IPS DF 6.9 (cell line): Measurements from ENCODE around the gene ELAPOR1.

Experiments
- DNase-seq: peaks from one replicate; pipeline ENCODE4 v3.0.0-alpha.2; 2013; ENCODE audit warnings: low read depth, low spot score
- H3K27ac ChIP-seq: one replicate; pipeline ENCODE4 v1.5.1; 2013; ENCODE audit warnings: low read length, control low read depth
- H3K27me3 ChIP-seq: 2 replicates; pipeline ENCODE4 v1.6.1; 2013; ENCODE audit warnings: mild to moderate bottlenecking, low read length; ENCODE audit not compliant: control insufficient read depth, insufficient read depth
- H3K36me3 ChIP-seq: 2 replicates; pipeline ENCODE4 v1.6.1; 2013; ENCODE audit warnings: low read length; ENCODE audit not compliant: control insufficient read depth, insufficient read depth
- H3K4me1 ChIP-seq: 2 replicates; pipeline ENCODE4 v1.6.1; 2013; ENCODE audit warnings: low read length; ENCODE audit not compliant: control insufficient read depth, insufficient read depth
- H3K4me3 ChIP-seq: 2 replicates; pipeline ENCODE4 v1.5.1; 2013; ENCODE audit warnings: mild to moderate bottlenecking, low read length
- H3K9me3 ChIP-seq: 2 replicates; pipeline ENCODE4 v1.6.1; 2013; ENCODE audit warnings: low read length, inconsistent platforms; ENCODE audit not compliant: control insufficient read depth, insufficient read depth
- WGBS: extraction: QIAGEN DNeasy Blood & Tissue Kit; methylation state at CpG from one replicate; pipeline ENCODE4 v1.1.7; 2013; ENCODE audit warnings: mixed read lengths, missing lambda C conversion rate; ENCODE audit not compliant: insufficient read length, insufficient coverage; 5-methylcytosine and 5-hydroxymethylcytosine counted together

ELAPOR1 gene

GRCh38 chr1:109156916-109157385 lies 43.0 kb downstream of the ELAPOR1 start:
- DNase-seq: no peak

DNA sequence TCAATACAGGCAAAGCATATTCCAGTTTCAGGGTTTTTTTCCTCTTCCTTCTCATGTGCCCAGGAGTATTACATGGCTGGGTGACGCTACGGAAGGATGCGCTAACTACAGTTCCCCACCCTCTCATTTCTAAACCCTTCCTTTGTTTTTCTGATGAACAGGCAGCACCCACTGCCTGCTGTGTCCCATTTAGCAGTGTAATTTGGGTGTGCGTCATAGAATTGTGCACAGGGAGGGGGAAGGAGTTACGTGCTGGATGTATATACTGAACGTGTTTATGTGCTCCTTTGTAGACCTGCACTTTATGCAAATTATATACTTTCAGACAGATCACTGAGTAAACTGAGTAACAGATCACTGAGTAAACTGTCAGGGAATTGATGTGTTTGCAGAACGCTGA lies 44.5 kb downstream of the ELAPOR1 start:
- Histone ChIP-seq H3K4me3 (no peak overlapping the region), H3K9me3 (no peaks in the 10 kb centered on the region), H3K27ac (no peak overlapping the region), H3K27me3 (no peaks in the 10 kb centered on the region), H3K36me3 (no peaks in the 10 kb centered on the region), H3K4me1 (no peaks in the 10 kb centered on the region)
- no peak for DNase-seq
- WGBS: no CpG with 5 or more reads among the region's 7 CpGs

More at GRCh38 chr1:109156916-109157385, 43.0 kb downstream of the ELAPOR1 start:
- no peak overlapping the region for H3K27ac ChIP-seq
- no peaks in the 10 kb centered on the region for H3K27me3 ChIP-seq
- WGBS: no CpG with 5 or more reads among the region's 2 CpGs
- no peaks in the 10 kb centered on the region for H3K4me1 ChIP-seq
- no peaks in the 10 kb centered on the region for H3K36me3 ChIP-seq
- H3K4me3 ChIP-seq: no peak overlapping the region
- no peaks in the 10 kb centered on the region for H3K9me3 ChIP-seq

DNA sequence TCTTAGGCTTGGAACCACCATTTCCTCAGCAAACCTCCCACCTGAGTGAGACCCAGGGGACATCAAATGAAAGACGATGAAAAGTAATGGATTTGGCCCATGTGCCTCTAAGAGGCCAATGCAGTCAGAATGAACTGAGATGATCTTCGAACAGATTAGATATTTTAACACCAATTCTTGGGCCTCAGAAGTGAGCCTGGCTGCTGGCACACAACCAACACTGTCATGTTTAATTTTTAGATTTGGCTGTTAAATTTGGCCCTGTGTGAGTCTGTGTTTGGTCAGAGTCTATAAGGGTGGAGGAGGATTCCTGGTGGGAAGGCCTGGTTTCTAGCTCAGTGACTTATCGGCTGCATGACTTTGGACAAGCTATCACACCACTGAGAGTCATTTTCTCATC lies 45.4 kb downstream of the ELAPOR1 start:
- H3K4me3 ChIP-seq: no peak overlapping the region
- WGBS: no CpG with 5 or more reads among the region's 3 CpGs
- no peaks in the 10 kb centered on the region for H3K36me3 ChIP-seq
- no peaks in the 10 kb centered on the region for H3K9me3 ChIP-seq
- H3K4me1 ChIP-seq: no peaks in the 10 kb centered on the region
- no peak for DNase-seq
- H3K27ac ChIP-seq: no peak overlapping the region
- no peaks in the 10 kb centered on the region for H3K27me3 ChIP-seq

DNA sequence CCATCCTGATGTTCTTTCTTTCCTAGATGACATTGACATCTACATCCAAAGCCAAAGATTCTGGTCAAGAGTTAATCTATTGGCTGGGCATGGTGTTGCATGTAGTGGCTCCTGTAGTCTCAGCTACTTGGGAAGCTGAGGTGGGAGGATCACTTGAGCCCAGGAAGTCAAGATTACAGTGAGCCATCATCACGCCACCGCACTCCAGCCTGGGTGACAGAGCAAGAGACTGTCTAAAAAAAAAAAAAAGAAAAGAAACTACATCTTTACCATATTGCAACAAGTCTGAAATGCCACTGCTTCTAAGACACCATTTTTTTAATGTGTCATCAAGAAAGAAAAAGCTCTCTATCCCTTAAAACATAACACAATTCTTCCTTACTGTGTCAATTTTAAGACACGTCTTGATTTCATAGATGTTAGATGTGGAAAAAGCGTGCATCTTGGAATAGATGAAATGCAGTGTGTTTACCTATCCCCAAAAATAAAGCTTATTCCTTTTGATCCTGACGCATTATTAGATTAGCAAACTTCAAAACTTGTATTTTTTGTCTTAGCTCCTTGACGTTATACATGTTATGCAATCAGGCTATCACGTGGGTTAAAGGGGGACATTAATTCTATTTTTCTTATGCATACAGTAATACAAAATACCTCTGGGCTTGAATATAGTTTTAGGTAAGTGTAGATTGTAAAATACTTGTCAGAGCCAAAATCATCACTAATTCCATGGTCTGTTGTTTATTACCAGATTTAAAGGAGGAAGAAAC lies 46.3 kb downstream of the ELAPOR1 start:
- H3K4me3 ChIP-seq: no peak overlapping the region
- H3K36me3 ChIP-seq: no peaks in the 10 kb centered on the region
- H3K27ac ChIP-seq: no peak overlapping the region
- no peaks in the 10 kb centered on the region for H3K27me3 ChIP-seq
- H3K4me1 ChIP-seq: no peaks in the 10 kb centered on the region
- DNase-seq: no peak
- no peaks in the 10 kb centered on the region for H3K9me3 ChIP-seq
- WGBS: no CpG with 5 or more reads among the region's 7 CpGs

- WGBS: no CpG with 5 or more reads among the region's 12 CpGs
Measured at GRCh38 chr1:109161858-109162606, 48.1 kb downstream of the ELAPOR1 start.

DNA sequence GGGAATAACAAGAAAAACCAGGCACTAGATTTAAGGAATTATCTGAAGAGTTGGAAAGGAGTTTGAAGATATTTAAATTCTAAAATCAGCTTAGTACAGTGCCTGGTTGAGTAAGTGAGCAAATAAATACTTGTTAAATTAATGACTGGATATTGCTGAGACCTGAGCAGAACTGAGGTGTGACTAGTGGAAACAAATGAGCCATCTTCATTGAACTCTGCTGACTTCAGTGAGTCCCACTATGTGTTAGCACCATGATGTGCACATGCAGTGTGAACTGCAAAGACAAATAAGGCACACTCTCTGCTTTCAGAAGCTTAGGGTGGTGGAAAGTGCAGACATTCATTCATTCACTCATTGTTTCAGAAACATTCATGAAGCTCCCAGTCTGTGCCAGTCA lies 48.7 kb downstream of the ELAPOR1 start:
- Histone ChIP-seq H3K27me3 (no peaks in the 10 kb centered on the region), H3K36me3 (no peaks in the 10 kb centered on the region), H3K9me3 (no peaks in the 10 kb centered on the region), H3K4me3 (no peak overlapping the region), H3K4me1 (peaks cover 3% of the 10 kb centered on the region; the same call in 1 of the 2 replicates), H3K27ac (no peak overlapping the region)
- DNase-seq: no peak

More at GRCh38 chr1:109161858-109162606, 48.1 kb downstream of the ELAPOR1 start:
- H3K27ac ChIP-seq: no peak overlapping the region
- no peaks in the 10 kb centered on the region for H3K27me3 ChIP-seq
- no peaks in the 10 kb centered on the region for H3K36me3 ChIP-seq
- 0 out of 2 replicates have a peak, but pooled peaks cover 2% of the 10 kb centered on the region for H3K4me1 ChIP-seq
- H3K9me3 ChIP-seq: no peaks in the 10 kb centered on the region
- DNase-seq: no peak
- no peak overlapping the region for H3K4me3 ChIP-seq

- Histone ChIP-seq H3K9me3 (no peaks in the 10 kb centered on the region), H3K4me1 (peaks cover 3% of the 10 kb centered on the region; the same call in 1 of the 2 replicates), H3K27ac (no peak overlapping the region), H3K36me3 (no peaks in the 10 kb centered on the region), H3K27me3 (no peaks in the 10 kb centered on the region), H3K4me3 (no peak overlapping the region)
- DNase-seq: no peak
Measured at GRCh38 chr1:109163551-109163950, 49.6 kb downstream of the ELAPOR1 start.
